Superior temporal gyrus (tissue), 1 donor: ENCODE measurements around the gene MSRB2.
"Not testable (repeated sequence)": the region's sequence is repeated elsewhere in the genome, so short reads cannot be mapped to it uniquely, and the experiment has no call there.

Experiments
- DNase-seq: peaks from one replicate; pipeline ENCODE4 v3.0.0-alpha.2; 2016; ENCODE audit errors: extremely low spot score

MSRB2 gene

GRCh38 chr10:23095404-23095965 lies at the start of gene MSRB2:
TSS of gene MSRB2 (plus strand) at chr10:23095579. CDS start at chr10:23095609, 30 bp downstream.
- DNase-seq = peak; percentile 76

- no peak for DNase-seq
Observed at GRCh38 chr10:23046027-23046426, 49.4 kb upstream of the MSRB2 start.

- DNase-seq = no peak
Observed at GRCh38 chr10:23047201-23048050, 48.0 kb upstream of the MSRB2 start.

GRCh38 chr10:23048191-23048590 lies 47.2 kb upstream of the MSRB2 start:
- no peak for DNase-seq

- no peak for DNase-seq
Observed at GRCh38 chr10:23051278-23051677, 44.1 kb upstream of the MSRB2 start.

GRCh38 chr10:23051855-23052331 lies 43.5 kb upstream of the MSRB2 start:
- no peak for DNase-seq

- no peak for DNase-seq
Observed at GRCh38 chr10:23053036-23053435, 42.3 kb upstream of the MSRB2 start.

- no peak for DNase-seq
Observed at GRCh38 chr10:23055424-23056185, 39.8 kb upstream of the MSRB2 start.

- no peak for DNase-seq
Observed at GRCh38 chr10:23056186-23056579, 39.2 kb upstream of the MSRB2 start.

- no peak for DNase-seq
Observed at GRCh38 chr10:23058366-23058765, 37.0 kb upstream of the MSRB2 start.

GRCh38 chr10:23060918-23061317 lies 34.5 kb upstream of the MSRB2 start:
- no peak for DNase-seq

GRCh38 chr10:23063045-23063972 lies 32.1 kb upstream of the MSRB2 start:
- peak; percentile 28 for DNase-seq

- DNase-seq = no peak
Observed at GRCh38 chr10:23063973-23064812, 31.2 kb upstream of the MSRB2 start.

- DNase-seq = not testable (repeated sequence)
Observed at GRCh38 chr10:23064813-23065114, 30.6 kb upstream of the MSRB2 start.

GRCh38 chr10:23065181-23065948 lies 30.0 kb upstream of the MSRB2 start:
- DNase-seq = peak; percentile 95

- DNase-seq = no peak
Observed at GRCh38 chr10:23067337-23067736, 28.0 kb upstream of the MSRB2 start.

- DNase-seq = peak; percentile 95
Observed at GRCh38 chr10:23067939-23068775, 27.2 kb upstream of the MSRB2 start.

GRCh38 chr10:23069019-23069815 lies 26.2 kb upstream of the MSRB2 start:
- DNase-seq = no peak
